ENCODE data around the gene VTCN1. TPM values are rescaled to one million over a fixed set of nuclear protein-coding genes. Genes with fewer than 3 reads are reported as not detected.
"Not testable (repeated sequence)": the region's sequence is repeated elsewhere in the genome, so short reads cannot be mapped to it uniquely, and the experiment has no call there.

The VTCN1 gene
- total and polyA plus RNA-seq, 2 of the 8 experiments (the other 6 are each of a cell fraction or from before 2014, with no cell fraction given), result 0.32 TPM; not detected in 1

GRCh38 chr1:117119144-117119543 is 91.6 kb downstream of the VTCN1 start:
- FAIRE-seq; H3K27me3 ChIP-seq (replicated peaks in 1 of 4; ENCODE audit: control insufficient read depth in 3 of 4, extremely low read depth in 1 of 4, insufficient read depth in 3 of 4, low read length in 3 of 4); H2BK12ac ChIP-seq (ENCODE audit: low read depth, low read length); H3K27ac ChIP-seq (ENCODE audit: low read depth, low read length); DNase-seq (ENCODE audit: low read depth in 1 of 2, low spot score in 2 of 2); H4K8ac ChIP-seq (ENCODE audit: extremely low read depth, insufficient read depth, low read length); H4K5ac ChIP-seq (ENCODE audit: insufficient read length, low read depth, low read length); H3K23me2 ChIP-seq (ENCODE audit: low read depth, low read length); H2AK5ac ChIP-seq (ENCODE audit: low read depth, low read length); H3K9me3 ChIP-seq (ENCODE audit: insufficient read depth in 2 of 2, low read depth in 1 of 2, low read length in 1 of 2); H3K18ac ChIP-seq (ENCODE audit: extremely low read depth, low read length); H2BK15ac ChIP-seq (ENCODE audit: low read length); H2BK120ac ChIP-seq (replicated peaks; ENCODE audit: low read depth, low read length); H4K20me1 ChIP-seq (replicated peaks in 1 of 2; ENCODE audit: control insufficient read depth in 1 of 2, insufficient read depth in 2 of 2, low read length in 2 of 2); H3K14ac ChIP-seq (ENCODE audit: insufficient read length); H3K4me3 ChIP-seq (ENCODE audit: extremely low read depth in 1 of 4, insufficient read depth in 2 of 4, low read depth in 3 of 4, low read length in 4 of 4); H3K4ac ChIP-seq (replicated peaks; ENCODE audit: insufficient read length, low read depth, low read length); H3K79me2 ChIP-seq (ENCODE audit: control insufficient read depth in 1 of 2, insufficient read depth in 2 of 2, low read length in 2 of 2); H4K91ac ChIP-seq (replicated peaks; ENCODE audit: insufficient read length, low read length); H3K56ac ChIP-seq (replicated peaks; ENCODE audit: insufficient read length, low read depth, low read length); H3K4me2 ChIP-seq (ENCODE audit: insufficient read depth in 1 of 2, low read depth in 2 of 2, low read length in 2 of 2); H3K9ac ChIP-seq (replicated peaks in 1 of 4; ENCODE audit: extremely low read depth in 1 of 4, low read depth in 3 of 4, low read length in 3 of 4); H2BK5ac ChIP-seq (ENCODE audit: low read depth, low read length); H3K79me1 ChIP-seq (ENCODE audit: low read depth, low read length); H2BK20ac ChIP-seq (ENCODE audit: low read length); H3K23ac ChIP-seq (ENCODE audit: insufficient read length); H2AFZ ChIP-seq (ENCODE audit: low read length): not testable (repeated sequence)
- Histone ChIP-seq H3K4me1 (replicated peaks in 1 of 4; ENCODE audit: control insufficient read depth in 3 of 4, insufficient read depth in 4 of 4, low read length in 3 of 4) (peaks cover 2 to 14% (median 8%) of the 10 kb centered on the region in 4 experiments), H3K36me3 (ENCODE audit: control insufficient read depth in 2 of 4, insufficient read depth in 4 of 4, low read length in 3 of 4) (peaks cover 11 to 39% (median 28%) of the 10 kb centered on the region in 4 experiments)
- CTCF ChIA-PET (ENCODE audit: partially characterized antibody), result interaction anchor here (0.9 to 13.2 kb wide), 5 partner anchors 10 to 761 kb away, joined by 3 to 114 read pairs (median 3); no protein-coding TSS in a partner anchor
- 93% methylated on average over 10 of the region's 10 CpGs; no CpG with 5 or more reads in 1 of the 2 experiments for WGBS, 2 experiments (ENCODE audit: extremely low coverage in 1 of 2, insufficient coverage in 1 of 2, insufficient read length in 1 of 2, insufficient replicate concordance in 2 of 2, low coverage in 1 of 2, low lambda C conversion rate in 2 of 2, missing lambda C conversion rate in 1 of 2)
- POLR2A ChIA-PET (ENCODE audit: partially characterized antibody), result interaction anchor here (0.7 to 1.1 kb wide), 4 partner anchors 8 to 167 kb away, joined by 3 read pairs; partner anchors contain the start of gene TTF2

Measured in H1 (cell line).